GM21737 (cell line): ENCODE measurements around the gene RPS6KL1.

Experiments
- ATAC-seq: cut with Tn5 transposase; IDR thresholded peaks from one replicate; pipeline ENCODE4 v1.9.1; 2021; ENCODE audit warnings: mild to moderate bottlenecking, moderate library complexity; ENCODE audit not compliant: unreplicated experiment

RPS6KL1 gene

GRCh38 chr14:74913393-74913910 lies 9.6 kb downstream of the RPS6KL1 start:
- no peak for ATAC-seq

GRCh38 chr14:74912801-74913200 lies 10.3 kb downstream of the RPS6KL1 start:
- no peak for ATAC-seq

GRCh38 chr14:74912111-74912510 lies 10.9 kb downstream of the RPS6KL1 start:
- ATAC-seq, result no peak

- no peak for ATAC-seq
These were observed 11.4 kb downstream of the RPS6KL1 start for GRCh38 chr14:74911704-74912103.

GRCh38 chr14:74911221-74911620 lies 11.8 kb downstream of the RPS6KL1 start:
- no peak for ATAC-seq

- no peak for ATAC-seq
These were observed 12.5 kb downstream of the RPS6KL1 start for GRCh38 chr14:74910556-74910955.

GRCh38 chr14:74909911-74910310 lies 13.1 kb downstream of the RPS6KL1 start:
- ATAC-seq, result no peak

- no peak for ATAC-seq
These were observed 13.6 kb downstream of the RPS6KL1 start for GRCh38 chr14:74909501-74909900.

- ATAC-seq, result no peak
These were observed 14.2 kb downstream of the RPS6KL1 start for GRCh38 chr14:74908861-74909341.

- no peak for ATAC-seq
These were observed 15.3 kb downstream of the RPS6KL1 start for GRCh38 chr14:74907744-74908143.

GRCh38 chr14:74906925-74907521 lies 16.0 kb downstream of the RPS6KL1 start:
- ATAC-seq, result no peak

- ATAC-seq, result no peak
These were observed 17.4 kb downstream of the RPS6KL1 start for GRCh38 chr14:74905595-74906142.

- ATAC-seq, result no peak
These were observed 18.2 kb downstream of the RPS6KL1 start for GRCh38 chr14:74904635-74905503.

- no peak for ATAC-seq
These were observed 19.9 kb downstream of the RPS6KL1 start for GRCh38 chr14:74902941-74903705.

GRCh38 chr14:74898694-74899093 lies 24.4 kb downstream of the RPS6KL1 start:
- ATAC-seq, result no peak

GRCh38 chr14:74898083-74898482 lies 25.0 kb downstream of the RPS6KL1 start:
- ATAC-seq, result no peak

- ATAC-seq, result no peak
These were observed 25.4 kb downstream of the RPS6KL1 start for GRCh38 chr14:74897642-74898041.

- no peak for ATAC-seq
These were observed 26.7 kb downstream of the RPS6KL1 start for GRCh38 chr14:74896400-74896799.

GRCh38 chr14:74893614-74894091 lies 29.4 kb downstream of the RPS6KL1 start:
- peak; percentile 51 for ATAC-seq

GRCh38 chr14:74892745-74893144 lies 30.3 kb downstream of the RPS6KL1 start:
- ATAC-seq, result no peak

GRCh38 chr14:74891870-74892269 lies 31.2 kb downstream of the RPS6KL1 start:
- no peak for ATAC-seq
